SIG-M5 (cell line): ENCODE data around the gene CHRM1.
"Not testable (repeated sequence)": the region's sequence is repeated elsewhere in the genome, so short reads cannot be mapped to it uniquely, and the experiment has no call there.

Experiments
- DNase-seq: peaks from one replicate; lab custom pipeline; 2025; lab: John Stamatoyannopoulos, UW

The CHRM1 gene

GRCh38 chr11:62875698-62876478 lies 45.3 kb downstream of the CHRM1 start:
- DNase-seq = no peak

- DNase-seq = no peak
Measured at GRCh38 chr11:62874851-62875250, 46.3 kb downstream of the CHRM1 start.

- DNase-seq = no peak
Measured at GRCh38 chr11:62865635-62866034, 55.5 kb downstream of the CHRM1 start.

- DNase-seq = no peak
Measured at GRCh38 chr11:62863687-62864335, 57.4 kb downstream of the CHRM1 start.

- DNase-seq = not testable (repeated sequence)
Measured at GRCh38 chr11:62861564-62862192, 59.5 kb downstream of the CHRM1 start.

- DNase-seq = no peak
Measured at GRCh38 chr11:62860835-62861563, 60.2 kb downstream of the CHRM1 start.

GRCh38 chr11:62859281-62859703 lies 61.9 kb downstream of the CHRM1 start:
- not testable (repeated sequence) for DNase-seq
